ENCODE results near the gene NFE2L2. TPM values are rescaled to one million over a fixed set of nuclear protein-coding genes. Genes with fewer than 3 reads are reported as not detected.

The NFE2L2 gene
- total RNA-seq, 2 experiments from 2014 or later = 26.2 to 58.6 TPM

DNA sequence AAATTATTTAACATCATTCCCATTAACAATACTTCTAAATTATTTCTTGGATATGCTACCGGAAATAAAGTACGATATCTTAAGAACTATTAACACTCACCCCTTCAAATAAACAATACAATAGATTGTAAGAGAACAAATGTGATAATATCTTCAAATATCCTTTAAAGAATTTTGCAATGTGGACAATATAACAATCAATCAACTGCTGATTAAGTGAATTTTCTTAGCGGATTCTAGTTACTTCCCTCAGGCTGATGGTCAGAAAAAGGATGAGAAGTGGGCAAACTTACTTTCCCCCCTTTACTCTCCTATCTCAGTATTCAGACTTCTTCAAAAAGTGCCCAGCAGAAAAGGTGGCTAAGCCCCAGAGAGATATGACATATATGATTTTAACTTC is 10.8 kb downstream of the NFE2L2 start:
- no peak overlapping the region for H2AFZ ChIP-seq (ENCODE audit: low read length)
- H3K9me2 ChIP-seq (ENCODE audit: insufficient read depth, low read length) = no peaks in the 10 kb centered on the region
- intact Hi-C loops (cut with micrococcal nuclease; ENCODE audit: unreplicated experiment) = no loop called here
- H3K27ac ChIP-seq (ENCODE audit: low read depth, low read length, poor library complexity, severe bottlenecking) = no peak overlapping the region
- H3K9me3 ChIP-seq (ENCODE audit: low read length) = peaks cover 6% of the 10 kb centered on the region; the same call in 1 of the 2 replicates
- H3K4me1 ChIP-seq (ENCODE audit: insufficient read depth, low read length, poor library complexity, severe bottlenecking) = no peaks in the 10 kb centered on the region
- H4K20me1 ChIP-seq (ENCODE audit: insufficient read depth, low read length) = peaks cover 68% of the 10 kb centered on the region
- DNase-seq (ENCODE audit: low spot score) = no peak
- ChIA-PET POLR2A (interaction anchor here (0.6 to 1.3 kb wide), 3 partner anchors 15 to 29 kb away, joined by 3 to 9 read pairs (median 4); no protein-coding TSS in a partner anchor), CTCF (ENCODE audit: unreplicated experiment) (interaction anchor here (1.0 kb wide), 1 partner anchor 10 kb away, joined by 3 read pairs; no protein-coding TSS in a partner anchor)
- H3K4me2 ChIP-seq (ENCODE audit: low read length) = no peak overlapping the region
- no peak for TF ChIP-seq EZH2phosphoT487 (IDR thresholded peaks at IDR 0.05; ENCODE audit: borderline replicate concordance, low read depth, low read length)
- TF ChIP-seq, protein P1, sequence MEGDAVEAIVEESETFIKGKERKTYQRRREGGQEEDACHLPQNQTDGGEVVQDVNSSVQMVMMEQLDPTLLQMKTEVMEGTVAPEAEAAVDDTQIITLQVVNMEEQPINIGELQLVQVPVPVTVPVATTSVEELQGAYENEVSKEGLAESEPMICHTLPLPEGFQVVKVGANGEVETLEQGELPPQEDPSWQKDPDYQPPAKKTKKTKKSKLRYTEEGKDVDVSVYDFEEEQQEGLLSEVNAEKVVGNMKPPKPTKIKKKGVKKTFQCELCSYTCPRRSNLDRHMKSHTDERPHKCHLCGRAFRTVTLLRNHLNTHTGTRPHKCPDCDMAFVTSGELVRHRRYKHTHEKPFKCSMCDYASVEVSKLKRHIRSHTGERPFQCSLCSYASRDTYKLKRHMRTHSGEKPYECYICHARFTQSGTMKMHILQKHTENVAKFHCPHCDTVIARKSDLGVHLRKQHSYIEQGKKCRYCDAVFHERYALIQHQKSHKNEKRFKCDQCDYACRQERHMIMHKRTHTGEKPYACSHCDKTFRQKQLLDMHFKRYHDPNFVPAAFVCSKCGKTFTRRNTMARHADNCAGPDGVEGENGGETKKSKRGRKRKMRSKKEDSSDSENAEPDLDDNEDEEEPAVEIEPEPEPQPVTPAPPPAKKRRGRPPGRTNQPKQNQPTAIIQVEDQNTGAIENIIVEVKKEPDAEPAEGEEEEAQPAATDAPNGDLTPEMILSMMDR (conservative IDR thresholded peaks at IDR 0.05; ENCODE audit: low read length) = no peak
- no TSS peak for BruUV-seq (replicated peaks)
- H3K4me3 ChIP-seq (ENCODE audit: low read depth, low read length, poor library complexity, severe bottlenecking) = no peak overlapping the region
- peaks cover 100% of the 10 kb centered on the region for H3K79me2 ChIP-seq (ENCODE audit: insufficient read depth, low read depth, low read length)
- H3K36me3 ChIP-seq (ENCODE audit: insufficient read depth, low read length) = peaks cover 89% of the 10 kb centered on the region

GRCh38 chr2:177252808-177253531 is 11.6 kb downstream of the NFE2L2 start:
- Histone ChIP-seq H4K20me1 (ENCODE audit: insufficient read depth, low read length) (peaks cover 69% of the 10 kb centered on the region), H3K36me3 (ENCODE audit: insufficient read depth, low read length) (peaks cover 90% of the 10 kb centered on the region), H3K9me3 (ENCODE audit: low read length) (peaks cover 2% of the 10 kb centered on the region; the same call in 1 of the 2 replicates), H3K4me1 (ENCODE audit: insufficient read depth, low read length, poor library complexity, severe bottlenecking) (no peaks in the 10 kb centered on the region), H3K4me2 (ENCODE audit: low read length) (no peak overlapping the region), H2AFZ (ENCODE audit: low read length) (no peak overlapping the region), H3K9me2 (ENCODE audit: insufficient read depth, low read length) (no peaks in the 10 kb centered on the region), H3K27ac (ENCODE audit: low read depth, low read length, poor library complexity, severe bottlenecking) (no peak overlapping the region), H3K79me2 (ENCODE audit: insufficient read depth, low read depth, low read length) (peaks cover 100% of the 10 kb centered on the region), H3K4me3 (ENCODE audit: low read depth, low read length, poor library complexity, severe bottlenecking) (no peak overlapping the region)
- no TSS peak for BruUV-seq (replicated peaks)
- intact Hi-C loops (cut with micrococcal nuclease; ENCODE audit: unreplicated experiment) = no loop called here
- no peak for TF ChIP-seq EZH2phosphoT487 (IDR thresholded peaks at IDR 0.05; ENCODE audit: borderline replicate concordance, low read depth, low read length)
- TF ChIP-seq, protein P1 (conservative IDR thresholded peaks at IDR 0.05; ENCODE audit: low read length) = no peak
- no peak for DNase-seq (ENCODE audit: low spot score)
- ChIA-PET CTCF (ENCODE audit: unreplicated experiment) (interaction anchor here (1.0 kb wide), 1 partner anchor 9 kb away, joined by 3 read pairs; no protein-coding TSS in a partner anchor), POLR2A (interaction anchor here (0.6 to 1.3 kb wide), 4 partner anchors 8 to 28 kb away, joined by 3 to 4 read pairs (median 3); no protein-coding TSS in a partner anchor)

DNA sequence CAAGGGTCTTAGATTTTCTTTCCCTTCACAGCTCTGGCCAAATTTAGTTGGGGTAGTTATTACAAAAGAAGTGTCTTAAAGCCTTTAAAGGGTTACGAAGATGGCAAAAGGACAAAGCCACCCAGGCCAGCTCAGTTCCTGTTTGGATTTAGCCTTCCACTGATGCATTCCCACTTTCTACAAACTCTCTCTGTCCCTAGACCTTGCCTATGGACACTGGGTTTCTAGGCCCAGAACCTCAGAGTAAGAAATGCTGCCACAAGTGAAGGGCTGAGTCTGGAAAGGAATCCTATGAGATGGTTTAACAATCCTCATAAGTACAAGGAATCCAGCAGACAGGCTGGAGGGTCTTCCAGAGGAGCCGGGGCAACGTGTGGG is 13.4 kb downstream of the NFE2L2 start:
- peaks cover 72% of the 10 kb centered on the region for H3K36me3 ChIP-seq (ENCODE audit: insufficient read depth, low read length)
- H3K4me1 ChIP-seq (ENCODE audit: insufficient read depth, low read length, poor library complexity, severe bottlenecking) = peaks cover 3% of the 10 kb centered on the region
- intact Hi-C loops (cut with micrococcal nuclease; ENCODE audit: unreplicated experiment) = no loop called here
- no peak overlapping the region for H2AFZ ChIP-seq (ENCODE audit: low read length)
- CTCF ChIA-PET (ENCODE audit: unreplicated experiment) = interaction anchor here (0.6 kb wide), 1 partner anchor 13 kb away, joined by 3 read pairs; no protein-coding TSS in a partner anchor
- no peaks in the 10 kb centered on the region for H3K9me3 ChIP-seq (ENCODE audit: low read length)
- no peak for DNase-seq (ENCODE audit: low spot score)
- H3K27ac ChIP-seq (ENCODE audit: low read depth, low read length, poor library complexity, severe bottlenecking) = no peak overlapping the region
- H3K4me3 ChIP-seq (ENCODE audit: low read depth, low read length, poor library complexity, severe bottlenecking) = no peak overlapping the region
- no TSS peak for BruUV-seq (replicated peaks)
- H3K79me2 ChIP-seq (ENCODE audit: insufficient read depth, low read depth, low read length) = peaks cover 100% of the 10 kb centered on the region
- H3K4me2 ChIP-seq (ENCODE audit: low read length) = no peak overlapping the region
- TF ChIP-seq, protein P1 (conservative IDR thresholded peaks at IDR 0.05; ENCODE audit: low read length) = no peak
- TF ChIP-seq EZH2phosphoT487 (IDR thresholded peaks at IDR 0.05; ENCODE audit: borderline replicate concordance, low read depth, low read length) = no peak
- H3K9me2 ChIP-seq (ENCODE audit: insufficient read depth, low read length) = no peaks in the 10 kb centered on the region
- peaks cover 56% of the 10 kb centered on the region for H4K20me1 ChIP-seq (ENCODE audit: insufficient read depth, low read length)
- POLR2A ChIA-PET = interaction anchor here (0.6 to 3.8 kb wide), 2 partner anchors 13 to 43 kb away, joined by 7 to 8 read pairs; partner anchors contain the start of gene NFE2L2
